Measurements from ENCODE around the gene RAP1B. TPM values are rescaled to one million over a fixed set of nuclear protein-coding genes. Genes with fewer than 3 reads are reported as not detected.

The RAP1B gene
- total RNA-seq, 1 donor from 2014 or later, result 252 TPM

GRCh38 chr12:68565391-68565903 lies 45.3 kb upstream of the RAP1B start:
- Histone ChIP-seq H3K4me3 (no peak overlapping the region), H3K27me3 (no peaks in the 10 kb centered on the region), H3K9me3 (ENCODE audit: low read depth) (no peaks in the 10 kb centered on the region), H4K20me1 (ENCODE audit: low read depth) (no peaks in the 10 kb centered on the region), H3K36me3 (no peaks in the 10 kb centered on the region), H3K4me1 (peaks cover 3% of the 10 kb centered on the region), H3K27ac (no peak overlapping the region), H2AFZ (replicated peaks) (no peak overlapping the region), H3K79me2 (ENCODE audit: low read depth) (no peaks in the 10 kb centered on the region), H3K4me2 (no peak overlapping the region), H3F3A (ENCODE audit: low read depth) (no peaks in the 10 kb centered on the region), H3K9ac (no peak overlapping the region)
- Mint-ChIP-seq H3K27ac (no peak overlapping the region), H3K4me1 (peaks cover under 1% of the 10 kb centered on the region), H3K36me3 (no peaks in the 10 kb centered on the region), H3K4me3 (no peak overlapping the region), H3K27me3 (ENCODE audit: insufficient read depth, low read depth) (no peaks in the 10 kb centered on the region), H3K9me3 (peaks cover 7% of the 10 kb centered on the region)
- DNase-seq (ENCODE audit: low spot score), result no peak
- TF ChIP-seq EZH2 (IDR thresholded peaks at IDR 0.05) (no peak), EZH2phosphoT487 (IDR thresholded peaks at IDR 0.05) (no peak), CTCF (IDR thresholded peaks at IDR 0.05) (no peak)

GRCh38 chr12:68568922-68569569 lies 41.7 kb upstream of the RAP1B start:
- no peak overlapping the region for H3K27ac Mint-ChIP-seq

GRCh38 chr12:68572661-68573060 lies 38.0 kb upstream of the RAP1B start:
- no peaks in the 10 kb centered on the region for H3K9me3 ChIP-seq (ENCODE audit: low read depth)
- peaks cover 3% of the 10 kb centered on the region for H3K27me3 Mint-ChIP-seq (ENCODE audit: insufficient read depth, low read depth)
- H3F3A ChIP-seq (ENCODE audit: low read depth), result no peaks in the 10 kb centered on the region
- H3K4me2 ChIP-seq, result no peak overlapping the region
- H3K4me3 ChIP-seq, result no peak overlapping the region
- no peaks in the 10 kb centered on the region for H3K36me3 ChIP-seq
- DNase-seq (ENCODE audit: low spot score), result no peak
- H2AFZ ChIP-seq (replicated peaks), result no peak overlapping the region
- H3K27me3 ChIP-seq, result no peaks in the 10 kb centered on the region
- no peak overlapping the region for H3K9ac ChIP-seq
- H3K4me1 Mint-ChIP-seq, result no peaks in the 10 kb centered on the region
- no peaks in the 10 kb centered on the region for H3K79me2 ChIP-seq (ENCODE audit: low read depth)
- H3K4me1 ChIP-seq, result no peaks in the 10 kb centered on the region
- peaks cover 10% of the 10 kb centered on the region for H3K9me3 Mint-ChIP-seq
- H3K36me3 Mint-ChIP-seq, result no peaks in the 10 kb centered on the region
- no peak overlapping the region for H3K4me3 Mint-ChIP-seq
- H3K27ac ChIP-seq, result no peak overlapping the region
- H4K20me1 ChIP-seq (ENCODE audit: low read depth), result no peaks in the 10 kb centered on the region
- no peak for TF ChIP-seq EZH2 (IDR thresholded peaks at IDR 0.05)
- TF ChIP-seq EZH2phosphoT487 (IDR thresholded peaks at IDR 0.05), result no peak
- TF ChIP-seq CTCF (IDR thresholded peaks at IDR 0.05), result no peak
- H3K27ac Mint-ChIP-seq, result no peak overlapping the region

More at GRCh38 chr12:68568922-68569569, 41.7 kb upstream of the RAP1B start:
- Histone ChIP-seq H3K4me1 (no peaks in the 10 kb centered on the region), H3K36me3 (no peaks in the 10 kb centered on the region), H2AFZ (replicated peaks) (no peak overlapping the region), H3K9ac (no peak overlapping the region), H3K27ac (no peak overlapping the region), H3K4me3 (no peak overlapping the region), H3K4me2 (no peak overlapping the region), H3F3A (ENCODE audit: low read depth) (no peaks in the 10 kb centered on the region), H4K20me1 (ENCODE audit: low read depth) (no peaks in the 10 kb centered on the region), H3K27me3 (no peaks in the 10 kb centered on the region), H3K9me3 (ENCODE audit: low read depth) (no peaks in the 10 kb centered on the region), H3K79me2 (ENCODE audit: low read depth) (no peaks in the 10 kb centered on the region)
- Mint-ChIP-seq H3K27me3 (ENCODE audit: insufficient read depth, low read depth) (no peaks in the 10 kb centered on the region), H3K36me3 (no peaks in the 10 kb centered on the region), H3K4me1 (no peaks in the 10 kb centered on the region), H3K9me3 (peaks cover 10% of the 10 kb centered on the region), H3K4me3 (no peak overlapping the region)
- DNase-seq (ENCODE audit: low spot score), result no peak
- no peak for TF ChIP-seq EZH2phosphoT487 (IDR thresholded peaks at IDR 0.05)

- Histone ChIP-seq H3K27ac (no peak overlapping the region), H3K79me2 (ENCODE audit: low read depth) (no peaks in the 10 kb centered on the region), H3K9ac (no peak overlapping the region), H3K4me1 (no peaks in the 10 kb centered on the region), H3K27me3 (no peaks in the 10 kb centered on the region), H2AFZ (replicated peaks) (no peak overlapping the region), H3K9me3 (ENCODE audit: low read depth) (no peaks in the 10 kb centered on the region), H3F3A (ENCODE audit: low read depth) (no peaks in the 10 kb centered on the region), H3K36me3 (no peaks in the 10 kb centered on the region), H3K4me2 (no peak overlapping the region), H3K4me3 (no peak overlapping the region), H4K20me1 (ENCODE audit: low read depth) (no peaks in the 10 kb centered on the region)
- no peak overlapping the region for H3K4me3 Mint-ChIP-seq
- peaks cover 10% of the 10 kb centered on the region for H3K9me3 Mint-ChIP-seq
- H3K27ac Mint-ChIP-seq, result no peak overlapping the region
- TF ChIP-seq EZH2phosphoT487 (IDR thresholded peaks at IDR 0.05) (no peak), EZH2 (IDR thresholded peaks at IDR 0.05) (no peak), CTCF (IDR thresholded peaks at IDR 0.05) (no peak)
- H3K36me3 Mint-ChIP-seq, result no peaks in the 10 kb centered on the region
- H3K4me1 Mint-ChIP-seq, result no peaks in the 10 kb centered on the region
- peaks cover 3% of the 10 kb centered on the region for H3K27me3 Mint-ChIP-seq (ENCODE audit: insufficient read depth, low read depth)
- no peak for DNase-seq (ENCODE audit: low spot score)
Observed at GRCh38 chr12:68573406-68573805, 37.3 kb upstream of the RAP1B start.
